ENCODE data around the gene FN1.
A peak's percentile ranks its signal among the peaks of the same experiment; 100 is the strongest.

FN1 gene

GRCh38 chr2:215435870-215436704, at the start of gene FN1:
TSS of gene FN1 (minus strand) at chr2:215436068. CDS start at chr2:215435802, 266 bp downstream.
- DNase-seq (ENCODE audit: low read depth in 1 of 2, low spot score in 1 of 2), result peak in 1 of 2 donors; percentile 28

GRCh38 chr2:215485032-215485431, 49.2 kb upstream of the FN1 start:
- no peak for DNase-seq (ENCODE audit: low read depth in 1 of 2, low spot score in 1 of 2)

- no peak for DNase-seq (ENCODE audit: low read depth in 1 of 2, low spot score in 1 of 2)
Measured at GRCh38 chr2:215484570-215484969, 48.7 kb upstream of the FN1 start.

- no peak for DNase-seq (ENCODE audit: low read depth in 1 of 2, low spot score in 1 of 2)
Measured at GRCh38 chr2:215483431-215483830, 47.6 kb upstream of the FN1 start.

- DNase-seq (ENCODE audit: low read depth in 1 of 2, low spot score in 1 of 2), result no peak
Measured at GRCh38 chr2:215479536-215480240, 43.8 kb upstream of the FN1 start.

GRCh38 chr2:215479121-215479520, 43.3 kb upstream of the FN1 start:
- no peak for DNase-seq (ENCODE audit: low read depth in 1 of 2, low spot score in 1 of 2)

GRCh38 chr2:215476424-215476823, 40.6 kb upstream of the FN1 start:
- no peak for DNase-seq (ENCODE audit: low read depth in 1 of 2, low spot score in 1 of 2)

- DNase-seq (ENCODE audit: low read depth in 1 of 2, low spot score in 1 of 2), result no peak
Measured at GRCh38 chr2:215466097-215466909, 30.4 kb upstream of the FN1 start.

- DNase-seq (ENCODE audit: low read depth in 1 of 2, low spot score in 1 of 2), result no peak
Measured at GRCh38 chr2:215465256-215465655, 29.4 kb upstream of the FN1 start.

GRCh38 chr2:215461836-215462532, 26.1 kb upstream of the FN1 start:
- no peak for DNase-seq (ENCODE audit: low read depth in 1 of 2, low spot score in 1 of 2)

GRCh38 chr2:215460682-215461382, 25.0 kb upstream of the FN1 start:
- no peak for DNase-seq (ENCODE audit: low read depth in 1 of 2, low spot score in 1 of 2)

GRCh38 chr2:215455958-215456357, 20.1 kb upstream of the FN1 start:
- DNase-seq (ENCODE audit: low read depth in 1 of 2, low spot score in 1 of 2), result no peak

GRCh38 chr2:215454519-215455246, 18.8 kb upstream of the FN1 start:
- no peak for DNase-seq (ENCODE audit: low read depth in 1 of 2, low spot score in 1 of 2)

- no peak for DNase-seq (ENCODE audit: low read depth in 1 of 2, low spot score in 1 of 2)
Measured at GRCh38 chr2:215452725-215453124, 16.9 kb upstream of the FN1 start.

- no peak for DNase-seq (ENCODE audit: low read depth in 1 of 2, low spot score in 1 of 2)
Measured at GRCh38 chr2:215451012-215451756, 15.3 kb upstream of the FN1 start.

GRCh38 chr2:215450188-215451011, 14.5 kb upstream of the FN1 start:
- DNase-seq (ENCODE audit: low read depth in 1 of 2, low spot score in 1 of 2), result no peak

GRCh38 chr2:215447673-215448081, 11.8 kb upstream of the FN1 start:
- no peak for DNase-seq (ENCODE audit: low read depth in 1 of 2, low spot score in 1 of 2)

GRCh38 chr2:215447056-215447455, 11.2 kb upstream of the FN1 start:
- DNase-seq (ENCODE audit: low read depth in 1 of 2, low spot score in 1 of 2), result no peak
